ENCODE results near the gene RIF1. TPM values are rescaled to one million over a fixed set of nuclear protein-coding genes. Genes with fewer than 3 reads are reported as not detected.

The RIF1 gene, protein sequence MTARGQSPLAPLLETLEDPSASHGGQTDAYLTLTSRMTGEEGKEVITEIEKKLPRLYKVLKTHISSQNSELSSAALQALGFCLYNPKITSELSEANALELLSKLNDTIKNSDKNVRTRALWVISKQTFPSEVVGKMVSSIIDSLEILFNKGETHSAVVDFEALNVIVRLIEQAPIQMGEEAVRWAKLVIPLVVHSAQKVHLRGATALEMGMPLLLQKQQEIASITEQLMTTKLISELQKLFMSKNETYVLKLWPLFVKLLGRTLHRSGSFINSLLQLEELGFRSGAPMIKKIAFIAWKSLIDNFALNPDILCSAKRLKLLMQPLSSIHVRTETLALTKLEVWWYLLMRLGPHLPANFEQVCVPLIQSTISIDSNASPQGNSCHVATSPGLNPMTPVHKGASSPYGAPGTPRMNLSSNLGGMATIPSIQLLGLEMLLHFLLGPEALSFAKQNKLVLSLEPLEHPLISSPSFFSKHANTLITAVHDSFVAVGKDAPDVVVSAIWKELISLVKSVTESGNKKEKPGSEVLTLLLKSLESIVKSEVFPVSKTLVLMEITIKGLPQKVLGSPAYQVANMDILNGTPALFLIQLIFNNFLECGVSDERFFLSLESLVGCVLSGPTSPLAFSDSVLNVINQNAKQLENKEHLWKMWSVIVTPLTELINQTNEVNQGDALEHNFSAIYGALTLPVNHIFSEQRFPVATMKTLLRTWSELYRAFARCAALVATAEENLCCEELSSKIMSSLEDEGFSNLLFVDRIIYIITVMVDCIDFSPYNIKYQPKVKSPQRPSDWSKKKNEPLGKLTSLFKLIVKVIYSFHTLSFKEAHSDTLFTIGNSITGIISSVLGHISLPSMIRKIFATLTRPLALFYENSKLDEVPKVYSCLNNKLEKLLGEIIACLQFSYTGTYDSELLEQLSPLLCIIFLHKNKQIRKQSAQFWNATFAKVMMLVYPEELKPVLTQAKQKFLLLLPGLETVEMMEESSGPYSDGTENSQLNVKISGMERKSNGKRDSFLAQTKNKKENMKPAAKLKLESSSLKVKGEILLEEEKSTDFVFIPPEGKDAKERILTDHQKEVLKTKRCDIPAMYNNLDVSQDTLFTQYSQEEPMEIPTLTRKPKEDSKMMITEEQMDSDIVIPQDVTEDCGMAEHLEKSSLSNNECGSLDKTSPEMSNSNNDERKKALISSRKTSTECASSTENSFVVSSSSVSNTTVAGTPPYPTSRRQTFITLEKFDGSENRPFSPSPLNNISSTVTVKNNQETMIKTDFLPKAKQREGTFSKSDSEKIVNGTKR (N-terminal part only)
- total RNA-seq (2022) (42.5 and 47.3 TPM in 2 replicates), Bru-seq, nascent RNA (percentile 92 among the genes with signal in this experiment), BruChase-seq, experiment 1, labeled RNA remaining after a 6-hour chase (percentile 96 among the genes with signal in this experiment), BruChase-seq, experiment 2, labeled RNA remaining after a 2-hour chase (percentile 95 among the genes with signal in this experiment)
- long read RNA-seq, partial matches to known transcripts: 5 of 14 reads
- long read RNA-seq, other reads (novel, unspliced or antisense): 9 of 14 reads

DNA sequence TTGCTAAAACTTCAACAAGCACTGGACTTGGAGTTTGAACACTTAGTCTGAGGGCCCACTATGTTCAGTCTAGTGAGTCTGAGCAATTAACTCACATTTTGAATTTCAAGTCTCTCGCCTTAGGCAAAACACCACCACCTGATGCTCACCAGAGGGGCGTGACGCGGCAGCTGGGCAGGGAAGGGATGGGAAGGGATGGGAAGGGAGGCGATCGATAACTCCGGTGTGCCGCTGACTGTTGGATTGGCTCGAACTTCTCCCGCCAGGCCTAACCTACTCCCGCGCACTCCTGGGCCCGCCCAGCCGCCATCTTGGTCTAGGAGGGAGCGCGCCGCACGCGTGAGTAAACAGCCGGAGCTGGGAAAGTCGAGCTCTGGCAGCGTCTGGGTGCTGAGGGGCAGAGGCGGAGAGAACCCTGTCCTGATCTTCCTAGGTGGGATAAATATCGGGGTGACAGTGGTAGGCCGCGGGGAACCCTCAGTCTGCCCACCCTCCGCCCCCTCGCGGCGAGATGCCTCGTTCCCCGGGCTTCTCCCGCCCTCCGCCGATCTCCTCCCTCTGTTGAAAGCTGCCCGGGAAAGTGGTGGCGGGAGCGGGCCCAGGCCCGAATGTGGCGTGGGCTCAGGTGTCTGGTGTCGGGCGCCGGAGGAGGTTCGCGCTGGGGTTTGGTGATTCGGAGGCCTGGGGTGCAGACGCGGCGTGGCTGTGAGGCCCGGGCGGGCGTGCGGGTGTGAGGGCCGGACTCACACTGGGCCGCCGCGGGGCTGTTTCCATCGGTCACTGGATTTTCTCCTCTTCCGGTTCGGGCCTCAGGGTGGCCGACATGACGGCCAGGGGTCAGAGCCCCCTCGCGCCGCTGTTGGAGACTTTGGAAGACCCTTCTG is at the start of gene RIF1:
Gene RIF1 (plus strand): TSS at position 302 of the 884 bp plus-strand sequence. CDS start 522 bp downstream, at position 824.
- CTCF ChIA-PET: interaction anchor here (0.6 to 1.1 kb wide), 9 partner anchors 11 to 776 kb away, joined by 3 to 7 read pairs (median 3); no protein-coding TSS in a partner anchor
- H3K4me1 Mint-ChIP-seq (ENCODE audit: insufficient read depth, unreplicated experiment): no peaks in the 10 kb centered on the region
- no peaks in the 10 kb centered on the region for H3K9me3 Mint-ChIP-seq (ENCODE audit: unreplicated experiment)
- peak within 1 kb of the TSS; percentile 97 for H3K27ac Mint-ChIP-seq (ENCODE audit: low read depth, unreplicated experiment)
- H3K36me3 Mint-ChIP-seq (ENCODE audit: insufficient read depth, unreplicated experiment): peaks cover 21% of the 10 kb centered on the region
- peak within 1 kb of the TSS; percentile 86 for H3K4me3 Mint-ChIP-seq (ENCODE audit: unreplicated experiment)
- TF ChIP-seq, protein P1, sequence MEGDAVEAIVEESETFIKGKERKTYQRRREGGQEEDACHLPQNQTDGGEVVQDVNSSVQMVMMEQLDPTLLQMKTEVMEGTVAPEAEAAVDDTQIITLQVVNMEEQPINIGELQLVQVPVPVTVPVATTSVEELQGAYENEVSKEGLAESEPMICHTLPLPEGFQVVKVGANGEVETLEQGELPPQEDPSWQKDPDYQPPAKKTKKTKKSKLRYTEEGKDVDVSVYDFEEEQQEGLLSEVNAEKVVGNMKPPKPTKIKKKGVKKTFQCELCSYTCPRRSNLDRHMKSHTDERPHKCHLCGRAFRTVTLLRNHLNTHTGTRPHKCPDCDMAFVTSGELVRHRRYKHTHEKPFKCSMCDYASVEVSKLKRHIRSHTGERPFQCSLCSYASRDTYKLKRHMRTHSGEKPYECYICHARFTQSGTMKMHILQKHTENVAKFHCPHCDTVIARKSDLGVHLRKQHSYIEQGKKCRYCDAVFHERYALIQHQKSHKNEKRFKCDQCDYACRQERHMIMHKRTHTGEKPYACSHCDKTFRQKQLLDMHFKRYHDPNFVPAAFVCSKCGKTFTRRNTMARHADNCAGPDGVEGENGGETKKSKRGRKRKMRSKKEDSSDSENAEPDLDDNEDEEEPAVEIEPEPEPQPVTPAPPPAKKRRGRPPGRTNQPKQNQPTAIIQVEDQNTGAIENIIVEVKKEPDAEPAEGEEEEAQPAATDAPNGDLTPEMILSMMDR (IDR thresholded peaks at IDR 0.05; ENCODE audit: unreplicated experiment): peak; percentile 60
- BruUV-seq (replicated peaks): TSS peak; percentile 37
- no peaks in the 10 kb centered on the region for H3K27me3 Mint-ChIP-seq (ENCODE audit: insufficient read depth, unreplicated experiment)
- peak; percentile 95 for DNase-seq (ENCODE audit: unreplicated experiment)
- intact Hi-C loops (cut with micrococcal nuclease): loop anchor here (1.0 to 5.0 kb wide), 2 partner anchors 120 to 148 kb away; partner anchors contain the start of gene RBM43
- POLR2A ChIA-PET: interaction anchor here (0.7 to 2.1 kb wide), 7 partner anchors 21 to 1823 kb away, joined by 3 to 25 read pairs (median 4); partner anchors contain the start of genes ARL5A, MMADHC, NMI and RBM43

DNA sequence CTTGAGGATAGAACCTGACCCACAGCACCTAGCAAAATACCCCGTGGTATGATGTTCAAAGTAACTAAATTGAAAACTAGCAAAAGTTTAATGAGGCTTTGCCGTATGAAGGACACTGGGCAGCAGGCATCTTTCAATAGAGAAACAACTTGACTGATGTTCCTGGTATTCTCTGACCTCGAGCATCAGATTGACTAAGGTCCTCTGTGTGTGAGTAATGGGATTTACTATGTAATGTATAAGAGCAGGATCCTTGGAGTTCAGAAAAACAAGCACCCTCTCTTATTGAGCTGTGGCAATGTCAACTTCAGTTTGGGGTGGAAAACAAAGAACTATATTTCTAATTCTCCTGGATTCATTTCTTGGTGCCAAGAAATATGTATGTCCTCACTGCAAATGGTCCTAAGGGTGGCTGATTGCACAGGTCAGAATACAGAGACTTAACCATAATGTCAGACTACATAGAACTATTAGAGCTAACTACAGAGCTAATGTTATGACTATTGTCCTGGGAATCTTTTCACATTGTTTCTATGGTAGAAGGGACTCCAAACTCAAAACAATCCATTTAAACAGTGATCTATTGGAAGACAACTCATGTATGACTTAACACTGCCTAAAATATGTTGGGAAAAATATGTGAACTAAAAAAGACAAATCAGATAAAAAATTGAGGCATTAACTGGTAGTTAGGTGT is 47.9 kb upstream of the RIF1 start:
- H3K27me3 Mint-ChIP-seq (ENCODE audit: insufficient read depth, unreplicated experiment): no peaks in the 10 kb centered on the region
- no peak overlapping the region for H3K27ac Mint-ChIP-seq (ENCODE audit: low read depth, unreplicated experiment)
- intact Hi-C loops (cut with micrococcal nuclease): no loop called here
- DNase-seq (ENCODE audit: unreplicated experiment): no peak
- no peaks in the 10 kb centered on the region for H3K36me3 Mint-ChIP-seq (ENCODE audit: insufficient read depth, unreplicated experiment)
- no peak overlapping the region for H3K4me3 Mint-ChIP-seq (ENCODE audit: unreplicated experiment)
- BruUV-seq (replicated peaks): no TSS peak
- POLR2A ChIA-PET: no interaction called here
- TF ChIP-seq, protein P1 (IDR thresholded peaks at IDR 0.05; ENCODE audit: unreplicated experiment): no peak
- no peaks in the 10 kb centered on the region for H3K9me3 Mint-ChIP-seq (ENCODE audit: unreplicated experiment)
- peaks cover 18% of the 10 kb centered on the region for H3K4me1 Mint-ChIP-seq (ENCODE audit: insufficient read depth, unreplicated experiment)
- CTCF ChIA-PET: interaction anchor here (0.6 kb wide), 1 partner anchor 79 kb away, joined by 3 read pairs; no protein-coding TSS in a partner anchor

DNA sequence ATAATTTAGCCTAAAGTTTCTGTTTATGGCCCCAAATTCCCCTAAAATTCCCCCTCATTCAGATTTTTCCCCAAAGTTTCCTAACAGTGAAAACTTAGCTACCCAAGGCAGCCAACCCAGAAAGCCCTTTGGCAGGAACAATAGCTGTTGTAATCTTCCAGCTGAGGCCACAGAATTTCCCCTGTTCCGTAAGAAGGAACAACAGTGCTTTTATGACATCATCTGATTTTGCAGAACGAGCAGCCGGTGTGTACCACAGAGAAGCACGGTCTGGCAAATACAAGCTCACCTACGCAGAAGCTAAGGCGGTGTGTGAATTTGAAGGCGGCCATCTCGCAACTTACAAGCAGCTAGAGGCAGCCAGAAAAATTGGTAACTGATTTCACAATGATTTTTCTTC is 46.0 kb upstream of the RIF1 start:
- H3K4me3 Mint-ChIP-seq (ENCODE audit: unreplicated experiment): no peak overlapping the region
- H3K36me3 Mint-ChIP-seq (ENCODE audit: insufficient read depth, unreplicated experiment): no peaks in the 10 kb centered on the region
- ChIA-PET POLR2A (no interaction called here), CTCF (interaction anchor here (0.6 to 1.1 kb wide), 3 partner anchors 10 to 419 kb away, joined by 3 to 5 read pairs (median 3); no protein-coding TSS in a partner anchor)
- H3K9me3 Mint-ChIP-seq (ENCODE audit: unreplicated experiment): no peaks in the 10 kb centered on the region
- no TSS peak for BruUV-seq (replicated peaks)
- peak; percentile 17 for DNase-seq (ENCODE audit: unreplicated experiment)
- H3K27me3 Mint-ChIP-seq (ENCODE audit: insufficient read depth, unreplicated experiment): no peaks in the 10 kb centered on the region
- H3K4me1 Mint-ChIP-seq (ENCODE audit: insufficient read depth, unreplicated experiment): peaks cover 9% of the 10 kb centered on the region
- H3K27ac Mint-ChIP-seq (ENCODE audit: low read depth, unreplicated experiment): peak overlapping the region; percentile 51
- TF ChIP-seq, protein P1 (IDR thresholded peaks at IDR 0.05; ENCODE audit: unreplicated experiment): no peak
- intact Hi-C loops (cut with micrococcal nuclease): no loop called here
